Activated CD4-positive, alpha-beta T cell treated with anti-CD3 and anti-CD28 coated beads, Interleukin-2, amount 50 U/mL, for 48 hours (primary cell): ENCODE data around the gene USP51.
"Not testable (repeated sequence)": the region's sequence is repeated elsewhere in the genome, so short reads cannot be mapped to it uniquely, and the experiment has no call there.

Experiments
- DNase-seq, 2 experiments: peaks; one replicate each; pipeline ENCODE4 v3.0.0-alpha.2; 2020

The USP51 gene

DNA sequence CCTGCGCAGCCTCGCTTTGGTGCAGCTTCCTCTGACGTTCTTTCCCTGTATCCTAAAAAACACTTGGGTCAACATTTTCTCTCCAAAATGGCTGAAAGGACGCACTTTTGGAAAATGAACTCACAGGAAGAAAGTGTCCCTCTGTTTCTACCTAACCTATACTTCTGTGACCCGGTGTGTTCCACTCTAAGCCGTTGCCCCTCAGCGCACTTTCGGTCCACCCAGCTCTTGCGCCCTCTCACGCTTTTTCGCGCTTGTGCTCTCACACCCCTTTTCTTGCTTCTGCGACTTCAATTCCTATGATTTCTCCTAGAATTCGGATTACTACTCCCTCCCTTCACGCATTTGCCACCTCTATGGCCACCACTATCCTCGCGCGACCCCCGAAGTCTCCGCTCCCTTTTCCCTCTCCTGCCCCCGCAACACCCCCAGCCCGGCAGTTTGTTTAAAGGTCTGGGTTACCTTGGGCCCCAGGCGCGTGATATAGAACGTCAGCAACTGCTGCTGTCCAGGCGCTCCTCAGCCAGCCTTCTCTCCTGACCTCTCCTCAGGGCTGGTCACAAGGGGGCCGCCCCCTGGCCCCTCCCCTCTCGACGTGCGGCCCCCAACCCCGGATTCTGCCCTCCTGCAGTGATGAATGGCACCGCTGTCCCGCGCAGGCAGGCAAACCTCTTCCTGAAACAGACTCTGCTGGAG, at the start of gene USP51:
Gene USP51 (minus strand): TSS at position 535 of the 696 bp plus-strand sequence. CDS start 909 bp downstream, outside the sequence.
- peak in 1 of 2 experiments; percentile 9 for DNase-seq

DNA sequence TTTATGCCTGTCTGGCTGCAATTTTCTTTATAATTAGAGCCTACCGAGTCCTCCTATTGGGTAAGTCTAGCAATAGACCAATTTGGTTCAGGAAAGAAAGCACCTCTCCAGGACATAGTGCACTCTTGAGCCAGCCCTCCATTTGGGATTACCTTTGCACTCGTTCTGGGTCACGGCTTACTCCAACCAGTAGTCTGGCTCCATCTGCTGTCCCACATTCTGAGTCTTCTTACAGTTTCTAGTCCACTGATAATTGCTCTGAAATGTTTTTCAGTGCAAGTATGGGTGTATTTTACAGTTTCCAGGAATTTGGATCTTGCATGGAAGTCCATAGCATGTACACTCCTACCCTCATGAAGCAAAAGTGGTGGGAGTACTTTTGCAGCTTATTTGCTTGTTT, 34.8 kb upstream of the USP51 start:
- DNase-seq, result no peak

DNA sequence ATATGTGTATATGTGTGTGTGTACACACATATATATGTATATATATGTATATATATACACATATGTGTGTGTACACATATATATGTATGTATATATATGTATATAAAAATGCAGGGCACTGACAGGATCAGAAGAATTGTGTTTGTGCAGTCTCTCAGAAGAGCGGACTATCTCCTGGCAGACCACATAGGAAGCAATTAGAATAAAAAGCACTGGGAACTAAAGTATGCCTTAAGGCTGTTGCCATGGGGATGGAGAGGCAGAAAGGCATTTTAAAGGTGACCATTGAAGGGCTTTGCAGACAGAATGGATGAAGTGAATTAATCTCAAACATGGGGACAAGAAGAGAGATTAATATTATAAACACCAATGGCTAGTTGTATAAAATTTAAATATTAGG, 33.7 kb upstream of the USP51 start:
- no peak for DNase-seq

DNA sequence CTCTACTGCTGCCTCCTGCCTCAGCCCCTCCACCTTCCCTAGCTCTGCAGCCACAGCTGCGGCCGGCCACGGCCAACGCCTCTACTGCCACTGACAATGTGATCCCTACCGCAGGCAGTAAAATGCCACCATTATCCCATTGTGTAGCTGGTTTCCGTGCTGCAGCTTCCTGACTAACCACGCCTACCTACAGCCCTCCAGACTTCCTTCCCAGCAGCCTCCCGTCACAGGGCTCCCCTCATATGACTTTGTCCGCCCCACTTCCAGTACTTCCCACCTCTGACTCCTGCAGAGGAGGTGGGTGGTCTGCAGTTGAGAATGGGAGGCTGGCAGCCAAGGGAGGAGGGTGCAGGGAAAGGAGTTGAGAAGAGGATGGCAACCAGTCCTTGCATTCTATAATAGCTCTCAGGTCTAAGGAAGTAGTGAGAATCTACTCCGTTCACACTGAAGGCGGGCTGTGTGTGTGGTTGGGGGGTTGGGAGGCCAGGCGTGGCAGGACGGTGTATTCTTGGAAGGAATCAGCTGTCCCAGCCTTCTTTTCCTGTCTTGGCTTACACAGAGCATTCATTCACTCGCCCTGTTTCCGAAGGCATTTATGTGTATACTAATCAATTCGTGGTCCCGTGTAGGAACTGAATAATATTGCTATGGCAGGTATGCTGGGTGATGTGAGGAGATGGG, 33.1 kb upstream of the USP51 start:
- DNase-seq, result no peak

DNA sequence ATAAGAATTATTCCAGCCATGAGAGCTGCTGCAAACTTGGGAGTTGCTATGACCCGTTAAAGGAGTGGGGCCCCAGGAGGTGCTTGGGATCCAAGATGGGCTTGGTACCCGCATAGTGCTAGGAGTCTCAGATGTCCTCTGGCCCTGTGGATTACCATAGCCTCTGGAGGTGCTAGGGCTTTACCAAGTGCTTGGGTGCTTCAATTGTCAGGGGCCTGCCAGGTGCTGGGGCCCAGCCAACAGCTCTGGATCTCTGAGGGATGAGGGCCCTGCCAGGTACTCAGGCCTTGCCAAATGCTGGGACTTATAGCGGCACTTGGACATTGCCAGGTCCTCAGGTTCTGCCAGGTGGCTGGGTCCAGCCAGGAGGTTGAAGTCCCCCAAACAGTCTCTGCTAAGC, 32.0 kb upstream of the USP51 start:
- no peak for DNase-seq

DNA sequence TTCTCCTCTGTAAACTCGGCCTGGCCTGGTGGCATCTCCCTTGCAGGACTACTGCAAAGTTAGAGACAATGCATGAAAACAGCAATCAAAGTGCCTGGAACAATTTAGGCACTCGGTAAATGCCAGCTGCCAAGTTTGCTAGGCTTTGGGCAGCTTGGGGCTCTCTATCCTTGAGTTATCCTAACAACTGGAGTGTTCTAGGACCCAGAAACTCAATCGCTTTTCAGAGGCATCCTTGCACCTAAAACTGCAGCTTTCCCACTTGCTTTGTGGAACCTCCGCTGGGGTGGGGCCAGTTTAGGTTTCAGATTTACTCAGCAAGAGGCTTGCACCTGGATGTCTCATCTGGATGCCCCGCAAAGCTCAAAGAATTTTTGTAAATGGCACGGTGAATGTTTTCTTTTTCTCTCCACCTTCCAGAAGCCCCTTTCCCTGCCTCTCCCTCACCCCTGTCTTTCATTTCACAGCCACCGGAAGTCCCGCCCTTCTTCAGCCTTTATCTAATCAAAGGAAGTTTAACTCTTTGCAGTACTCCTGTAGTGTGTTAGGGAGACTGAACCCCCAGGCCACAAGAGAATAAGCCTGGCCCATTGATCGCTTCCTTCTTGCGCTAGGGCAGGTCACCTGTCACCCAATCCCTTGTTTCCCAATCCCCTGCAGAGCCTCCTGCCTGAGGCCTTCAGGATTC, 27.3 kb upstream of the USP51 start:
- not testable (repeated sequence) for DNase-seq

DNA sequence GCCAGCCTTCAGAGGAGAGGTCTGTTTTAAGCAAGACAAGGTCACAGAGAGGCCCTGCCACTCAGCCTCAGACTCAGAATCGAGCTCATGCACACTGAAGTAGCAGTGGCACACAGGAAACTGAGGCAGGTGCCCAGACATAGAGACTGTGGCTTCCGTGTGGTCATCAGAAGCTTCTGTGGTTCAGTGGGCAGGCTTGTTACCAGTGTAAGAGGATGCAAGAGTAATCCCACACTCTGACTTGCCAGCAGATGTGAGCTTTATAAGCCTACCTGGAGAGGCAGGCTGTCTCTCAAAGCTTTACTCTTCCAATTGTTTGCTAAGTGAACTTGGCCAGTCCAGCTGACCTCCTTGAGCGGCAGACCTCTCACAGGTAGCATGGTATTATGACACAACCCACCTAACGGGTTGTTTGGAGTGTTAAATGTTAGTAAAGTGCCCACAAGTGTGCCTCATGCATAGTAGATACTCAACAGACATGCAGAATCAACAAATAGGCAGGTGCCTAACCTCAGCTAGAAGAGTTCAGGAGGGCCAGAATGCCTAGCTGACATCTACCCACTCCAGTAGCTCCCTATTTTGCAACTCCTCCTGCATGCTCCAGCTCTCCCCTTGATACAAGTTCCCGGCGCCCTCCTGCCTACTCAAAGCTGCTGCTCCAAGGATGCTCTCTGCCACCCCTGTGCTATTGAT, 23.5 kb upstream of the USP51 start:
- DNase-seq, result not testable (repeated sequence)

DNA sequence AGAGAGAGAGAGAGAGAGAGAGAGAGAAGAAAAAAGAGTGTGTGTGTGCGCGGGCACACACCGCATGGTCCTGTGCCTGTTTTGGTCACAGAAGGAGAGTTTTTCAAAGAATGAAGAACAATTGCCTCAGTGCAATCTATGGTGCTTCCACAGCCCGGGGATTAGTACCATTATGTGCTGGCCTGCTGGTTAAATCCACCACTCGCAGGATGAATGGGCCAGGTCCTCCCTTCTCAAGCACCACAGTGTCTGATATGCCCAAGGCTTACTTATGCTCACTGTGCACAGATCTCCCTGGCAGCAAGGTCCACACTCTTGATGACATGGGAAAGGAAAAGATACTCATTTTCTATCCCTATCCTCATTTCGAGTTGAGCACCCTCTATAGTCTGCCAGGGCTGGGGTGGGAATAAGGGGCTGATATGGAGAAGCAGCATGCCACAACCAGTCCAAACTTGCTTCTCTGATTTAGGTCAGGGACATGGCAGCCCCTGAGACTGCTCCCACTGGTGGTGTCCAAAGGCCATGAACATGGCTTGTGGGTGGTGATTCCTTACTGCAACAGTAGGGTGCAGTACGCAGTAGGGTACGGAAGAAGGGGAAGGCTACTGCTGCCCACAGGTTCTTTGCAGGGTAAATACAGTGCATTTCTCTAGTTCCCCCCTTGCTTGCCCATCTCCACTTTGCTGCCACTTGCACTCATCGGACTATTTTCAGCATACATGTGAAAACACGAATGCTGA, 18.9 kb upstream of the USP51 start:
- not testable (repeated sequence) for DNase-seq

DNA sequence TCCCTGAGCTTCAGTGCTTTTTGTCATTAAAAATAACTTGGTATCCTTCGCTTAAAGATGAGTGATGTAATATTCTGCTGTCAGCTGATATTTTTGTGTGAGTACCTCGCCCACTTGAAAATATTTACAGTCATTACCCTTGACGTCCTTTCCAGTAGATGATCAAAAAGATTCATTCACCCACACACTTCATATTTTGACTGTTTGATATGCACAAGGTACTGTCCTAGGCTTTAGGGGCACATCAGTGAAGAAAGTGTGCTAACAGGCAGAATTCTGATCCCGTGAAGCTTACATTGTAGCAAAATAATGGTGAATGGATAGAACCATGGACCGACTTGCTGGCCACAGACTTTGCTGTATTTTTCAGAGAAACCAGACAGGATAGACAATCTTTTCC, 18.1 kb upstream of the USP51 start:
- not testable (repeated sequence) for DNase-seq

DNA sequence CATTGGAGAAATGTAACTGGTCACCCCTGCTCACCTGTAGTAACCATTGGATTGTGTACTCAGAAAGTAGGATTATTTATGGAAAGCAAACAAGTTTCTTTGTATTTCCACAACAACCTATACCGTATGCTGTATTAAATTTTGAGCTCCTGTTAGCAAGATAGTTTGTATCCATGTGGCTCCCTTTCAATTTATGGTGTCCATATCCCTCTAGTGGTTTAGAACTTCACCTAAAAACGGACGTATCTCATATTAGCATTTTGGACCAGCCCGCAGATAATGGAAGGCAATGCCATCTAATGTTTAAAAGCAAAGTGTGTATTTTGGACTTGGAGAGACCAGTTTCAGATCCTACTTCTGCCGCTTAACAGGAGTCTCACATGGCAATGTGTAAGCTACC, 17.4 kb upstream of the USP51 start:
- DNase-seq, result not testable (repeated sequence)

DNA sequence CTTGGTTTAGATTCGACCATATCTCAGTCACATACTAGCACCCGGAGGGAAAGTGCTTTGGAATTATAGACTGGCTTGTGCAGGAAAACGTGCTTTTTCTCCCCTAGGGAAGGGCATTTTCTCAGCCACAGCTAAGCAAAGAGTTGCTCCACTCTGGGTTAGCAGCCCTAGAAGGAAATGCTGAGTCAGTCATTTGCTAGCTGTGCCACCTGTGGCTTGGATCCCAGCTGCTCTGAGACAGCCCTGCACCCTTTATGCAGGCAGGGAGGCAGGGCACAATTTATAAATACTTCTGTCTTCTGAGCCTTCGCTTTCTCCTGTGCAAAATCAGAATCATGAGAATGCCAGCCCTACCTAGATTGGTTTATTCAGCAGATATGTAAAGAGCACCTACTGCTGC, 1.3 kb upstream of the USP51 start:
- DNase-seq, result no peak

DNA sequence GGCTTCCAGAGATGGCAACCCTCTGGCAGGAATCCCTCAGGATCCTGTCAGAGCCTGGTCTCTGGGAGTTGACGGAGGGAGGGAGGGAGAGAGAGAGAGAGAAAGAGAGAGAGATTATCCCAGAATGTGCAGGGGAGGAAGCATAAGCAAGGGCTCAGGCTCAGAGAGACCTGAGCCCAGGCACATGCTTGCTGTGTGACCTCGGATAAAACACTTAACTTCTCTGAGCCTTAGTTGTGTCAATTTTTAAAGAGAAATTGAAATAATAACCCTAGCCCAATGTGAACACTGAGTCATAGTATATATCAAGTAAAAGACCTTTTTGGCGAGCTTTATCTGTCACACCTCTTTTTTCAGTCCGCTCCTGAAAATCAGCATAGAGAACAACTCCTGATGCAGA, 473 bp upstream of the USP51 start:
- no peak for DNase-seq

DNA sequence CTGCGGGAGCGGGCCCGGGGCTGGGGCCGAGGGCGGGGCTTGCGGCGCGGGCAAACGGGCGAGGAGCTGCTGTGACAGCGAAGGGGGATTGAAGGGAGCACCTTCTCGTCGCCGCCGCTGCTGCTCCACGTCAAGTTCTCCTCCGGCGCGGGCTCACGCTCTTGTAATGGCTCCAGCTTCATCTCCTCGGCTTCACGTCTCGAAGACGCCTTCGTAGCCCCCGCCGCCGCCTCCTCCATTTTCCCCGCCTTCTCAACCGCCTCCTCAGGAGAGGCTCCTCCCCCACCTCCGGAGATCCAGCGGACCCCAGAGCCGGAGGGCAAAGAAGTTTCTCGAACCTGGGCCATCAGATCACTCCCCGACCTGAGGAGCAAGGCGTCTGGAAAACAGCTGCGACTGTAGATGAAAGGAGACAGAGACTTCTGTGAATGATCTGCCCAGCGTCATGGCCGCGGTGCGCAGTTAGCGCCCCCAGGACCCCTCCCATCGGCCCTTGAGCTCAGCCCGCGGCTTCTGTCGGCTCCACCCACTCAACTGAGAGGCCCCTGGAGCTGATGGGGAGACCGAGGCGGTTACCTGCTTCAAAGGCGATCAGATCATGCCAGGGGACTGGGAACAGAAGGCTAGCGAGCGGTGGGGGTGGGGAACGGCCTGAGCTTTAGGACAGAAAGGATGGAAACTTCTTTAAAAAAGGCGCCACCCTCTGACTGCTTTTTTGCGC, 895 bp downstream of the USP51 start:
- DNase-seq, result peak; percentile 52 to 61

DNA sequence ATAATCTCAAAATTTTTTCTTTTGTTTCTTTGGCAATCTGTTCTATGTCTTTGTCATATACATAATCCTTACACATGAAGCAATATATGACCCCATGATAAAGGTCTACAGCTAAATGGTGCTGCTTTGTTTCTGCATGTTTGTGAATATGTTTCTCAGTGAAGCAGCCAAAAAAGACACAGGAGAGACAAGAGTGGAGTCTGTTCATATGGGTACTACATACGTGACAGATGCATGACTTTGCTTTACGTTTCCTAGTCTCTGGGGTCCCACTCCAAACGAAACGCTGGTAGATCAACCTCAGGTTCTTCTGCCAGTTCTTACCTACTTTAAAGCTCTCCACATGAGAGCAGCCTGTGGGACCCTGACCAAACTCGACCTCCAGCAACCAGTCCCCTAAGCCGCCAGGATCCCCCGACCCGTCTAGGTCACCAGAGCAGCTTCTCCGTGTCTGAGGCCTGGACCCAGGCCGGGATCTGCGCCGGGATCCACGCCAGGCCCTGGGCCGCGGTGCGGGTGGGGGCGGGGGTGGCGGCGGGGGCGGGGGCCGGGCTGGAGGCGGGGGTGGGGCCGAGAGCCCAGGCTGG, 1.5 kb downstream of the USP51 start:
- no peak for DNase-seq

DNA sequence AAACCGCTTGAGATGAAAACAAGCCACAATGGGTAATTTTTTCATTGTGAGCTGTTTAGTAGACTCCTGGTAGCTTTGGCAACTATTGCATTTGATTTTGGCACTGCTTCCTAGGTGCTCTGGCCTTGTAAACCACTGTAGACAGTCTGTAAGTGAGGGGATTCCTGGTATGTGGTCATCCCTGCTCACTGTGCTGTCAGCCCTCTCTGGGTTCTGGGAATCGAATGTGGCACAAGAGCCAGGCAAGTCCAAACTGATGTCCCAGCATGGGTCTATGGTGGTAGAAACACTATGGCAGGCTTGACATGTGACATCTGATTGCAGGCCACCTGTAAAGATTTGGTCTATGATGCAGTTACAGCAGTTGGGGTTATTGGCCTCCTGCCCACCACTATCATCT, 2.5 kb downstream of the USP51 start:
- DNase-seq, result no peak

DNA sequence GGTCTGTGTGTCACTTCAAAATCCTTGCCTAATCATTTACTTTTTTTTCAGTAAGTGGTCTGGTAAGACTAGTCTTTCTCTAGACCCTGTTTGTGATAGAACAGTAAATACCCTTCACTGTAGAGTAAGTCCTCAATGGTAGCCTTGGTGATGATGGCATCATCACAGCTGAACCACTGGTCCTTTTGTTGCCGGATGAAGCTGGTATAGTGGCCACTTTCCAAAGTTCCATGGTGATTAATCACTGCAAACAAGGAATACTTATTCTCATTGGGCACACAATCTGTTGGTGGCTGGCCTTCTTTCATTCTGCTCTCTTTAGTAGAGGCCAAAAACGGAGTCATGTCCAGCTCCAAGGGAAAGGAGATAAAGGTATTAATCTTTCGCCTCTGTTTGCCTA, 2.9 kb downstream of the USP51 start:
- no peak for DNase-seq

DNA sequence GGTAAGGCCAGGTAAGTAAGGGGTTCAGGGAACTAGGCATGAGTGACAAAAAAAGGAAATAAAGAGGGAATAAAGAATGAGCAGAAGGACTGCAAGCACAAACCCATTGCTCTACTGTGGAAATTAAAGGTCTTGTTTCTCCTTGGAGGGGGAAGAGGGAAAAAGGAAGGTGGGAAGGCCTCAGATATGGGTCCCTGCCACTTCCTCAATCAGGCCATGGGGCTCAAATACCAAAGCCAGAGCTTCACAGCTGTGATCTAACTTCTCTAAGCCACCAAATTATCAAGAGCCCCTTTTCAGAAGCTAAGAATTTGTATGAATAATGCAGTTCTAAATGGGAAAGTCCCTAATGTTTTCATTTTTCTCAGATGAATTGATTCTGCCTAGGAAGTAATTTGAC, 4.7 kb downstream of the USP51 start:
- no peak for DNase-seq

DNA sequence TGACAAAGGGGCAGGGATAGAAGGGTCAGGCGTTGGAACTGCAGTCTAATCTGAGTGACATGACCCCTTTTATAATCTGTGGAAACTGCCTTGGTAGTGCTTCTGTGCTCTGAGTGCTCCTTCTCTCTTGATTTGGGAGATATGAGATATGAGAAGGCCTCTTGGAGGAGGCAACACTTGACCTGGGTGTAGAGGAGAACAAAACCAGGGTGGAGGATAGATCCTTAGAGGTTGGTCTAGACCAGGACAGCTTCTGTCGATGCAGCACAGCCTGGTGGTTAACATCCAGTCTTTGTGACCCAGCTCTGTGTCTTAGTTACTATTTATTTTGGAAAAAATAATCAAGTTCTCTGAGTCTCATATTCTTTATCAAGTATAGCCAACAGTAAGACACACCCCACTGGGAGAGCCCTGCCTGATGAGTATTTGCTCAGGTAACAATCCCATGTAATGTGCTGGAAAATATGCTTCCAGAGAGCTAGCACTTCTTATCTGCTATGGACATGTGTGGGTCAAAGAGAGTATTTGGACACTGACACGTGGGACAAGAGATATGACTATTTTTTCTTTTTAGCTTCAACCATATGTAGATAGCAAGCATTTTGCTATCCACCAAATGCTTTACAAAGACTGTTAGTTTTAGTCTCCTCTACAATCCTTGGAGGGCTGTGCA, 9.1 kb downstream of the USP51 start:
- DNase-seq, result no peak

DNA sequence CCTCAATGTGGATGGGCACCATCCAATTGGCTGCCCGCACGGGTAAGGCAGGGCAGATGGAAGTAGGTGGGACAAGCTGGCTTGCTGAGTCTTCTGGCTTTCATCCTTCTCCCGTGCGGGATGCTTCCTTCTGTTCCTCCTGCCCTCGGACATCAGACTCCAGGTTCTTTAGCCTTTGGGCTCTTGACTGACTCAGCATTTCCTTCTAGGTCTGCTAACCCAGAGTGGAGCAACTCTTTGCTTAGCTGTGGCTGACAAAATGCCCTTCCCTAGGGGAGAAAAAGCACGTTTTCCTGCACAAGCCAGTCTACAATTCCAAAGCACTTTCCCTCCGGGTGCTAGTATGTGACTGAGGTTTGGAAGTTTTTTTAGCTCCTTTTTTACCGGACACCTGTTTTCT, 9.7 kb downstream of the USP51 start:
- not testable (repeated sequence) for DNase-seq

DNA sequence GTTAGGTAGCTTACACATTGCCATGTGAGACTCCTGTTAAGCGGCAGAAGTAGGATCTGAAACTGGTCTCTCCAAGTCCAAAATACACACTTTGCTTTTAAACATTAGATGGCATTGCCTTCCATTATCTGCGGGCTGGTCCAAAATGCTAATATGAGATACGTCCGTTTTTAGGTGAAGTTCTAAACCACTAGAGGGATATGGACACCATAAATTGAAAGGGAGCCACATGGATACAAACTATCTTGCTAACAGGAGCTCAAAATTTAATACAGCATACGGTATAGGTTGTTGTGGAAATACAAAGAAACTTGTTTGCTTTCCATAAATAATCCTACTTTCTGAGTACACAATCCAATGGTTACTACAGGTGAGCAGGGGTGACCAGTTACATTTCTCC, 23.9 kb downstream of the USP51 start:
- DNase-seq, result not testable (repeated sequence)

DNA sequence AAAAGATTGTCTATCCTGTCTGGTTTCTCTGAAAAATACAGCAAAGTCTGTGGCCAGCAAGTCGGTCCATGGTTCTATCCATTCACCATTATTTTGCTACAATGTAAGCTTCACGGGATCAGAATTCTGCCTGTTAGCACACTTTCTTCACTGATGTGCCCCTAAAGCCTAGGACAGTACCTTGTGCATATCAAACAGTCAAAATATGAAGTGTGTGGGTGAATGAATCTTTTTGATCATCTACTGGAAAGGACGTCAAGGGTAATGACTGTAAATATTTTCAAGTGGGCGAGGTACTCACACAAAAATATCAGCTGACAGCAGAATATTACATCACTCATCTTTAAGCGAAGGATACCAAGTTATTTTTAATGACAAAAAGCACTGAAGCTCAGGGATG, 24.5 kb downstream of the USP51 start:
- DNase-seq, result not testable (repeated sequence)
